Activated naive CD4-positive, alpha-beta T cell treated with anti-CD3 and anti-CD28 coated beads, Interleukin-2, amount 50 U/mL, for 72 hours (primary cell): Measurements from ENCODE around the gene SUPT16H. TPM values are rescaled to one million over a fixed set of nuclear protein-coding genes. Genes with fewer than 3 reads are reported as not detected.
"Not testable (repeated sequence)": the region's sequence is repeated elsewhere in the genome, so short reads cannot be mapped to it uniquely, and the experiment has no call there.

Source experiments
- ATAC-seq, 2 donors: fragments of 150-1000 bp; cut with Tn5 transposase; 2 replicates each; pipeline ENCODE4 v1.10.0; 2021; ENCODE audit warnings: mild to moderate bottlenecking in 2 of 2, moderate library complexity in 2 of 2
- DNase-seq, 2 donors: peaks; one replicate each; pipeline ENCODE4 v3.0.0; 2021 to 2022; ENCODE audit warnings: low spot score in 2 of 2
- H3K27ac Mint-ChIP-seq, 2 donors: one replicate each; pipeline ENCODE4 v1.8.0; 2022; ENCODE audit warnings: mild to moderate bottlenecking in 2 of 2, mixed read lengths in 2 of 2
- H3K36me3 Mint-ChIP-seq, 2 donors: one replicate each; pipeline ENCODE4 v1.8.0; 2022; ENCODE audit warnings: mixed read lengths in 2 of 2
- H3K9me3 Mint-ChIP-seq, 2 donors: one replicate each; pipeline ENCODE4 v1.8.0; 2022; ENCODE audit warnings: mixed read lengths in 2 of 2
- total RNA-seq, 2 donors: library from RNA; stranded (reverse); gene quantifications; one replicate each; pipeline ENCODE4 v1.2.3, GENCODE V29; 2022

The SUPT16H gene
- total RNA-seq, 2 donors from 2014 or later, result 161 to 172 TPM

DNA sequence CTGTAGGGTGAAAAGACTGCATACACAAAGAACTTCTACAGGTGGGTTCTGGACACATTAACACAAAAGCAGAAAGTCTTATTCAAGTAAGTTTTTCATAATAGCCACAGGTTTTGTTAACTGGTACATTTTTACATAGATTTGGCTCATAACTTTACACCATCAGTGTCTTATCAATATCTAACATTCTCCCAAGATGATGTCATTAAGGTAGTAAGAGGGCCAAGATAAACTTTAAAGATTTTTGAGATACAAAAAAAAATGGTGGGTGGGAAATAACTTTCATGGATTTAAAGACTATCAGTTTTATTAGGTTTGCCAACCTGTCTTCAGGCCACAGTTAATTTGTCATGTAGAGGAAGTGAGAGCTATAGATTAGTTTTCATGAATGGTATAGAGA lies 1.7 kb downstream of the SUPT16H start:
- Mint-ChIP-seq H3K36me3 (peaks cover 27 to 40% of the 10 kb centered on the region in 2 donors), H3K27ac (peak overlapping the region; percentile 51 to 97), H3K9me3 (no peaks in the 10 kb centered on the region)
- DNase-seq (no peak), ATAC-seq (no peak)

DNA sequence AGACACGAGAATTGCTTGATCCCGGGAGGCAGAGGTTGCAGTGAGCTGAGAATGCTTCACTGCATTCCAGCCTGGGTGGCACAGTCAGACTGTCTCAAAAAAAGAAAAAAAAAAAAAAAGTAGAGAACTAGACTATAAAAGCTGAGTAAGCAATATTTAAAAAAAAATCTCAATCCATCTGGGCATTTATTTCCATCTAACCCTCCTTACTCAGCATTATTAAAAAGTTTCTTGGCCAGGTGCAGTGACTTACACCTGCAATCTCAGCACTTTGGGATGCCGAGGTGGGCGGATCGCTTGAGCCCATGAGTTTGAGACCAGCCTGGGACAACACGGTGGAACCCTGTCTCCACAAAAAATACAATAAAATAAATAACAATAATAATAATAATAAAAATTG lies 4.5 kb downstream of the SUPT16H start:
- DNase-seq (no peak), ATAC-seq (no peak)
- H3K9me3 Mint-ChIP-seq, result no peaks in the 10 kb centered on the region
- H3K27ac Mint-ChIP-seq, result no peak overlapping the region
- H3K36me3 Mint-ChIP-seq, result peaks cover 21 to 28% of the 10 kb centered on the region in 2 donors

DNA sequence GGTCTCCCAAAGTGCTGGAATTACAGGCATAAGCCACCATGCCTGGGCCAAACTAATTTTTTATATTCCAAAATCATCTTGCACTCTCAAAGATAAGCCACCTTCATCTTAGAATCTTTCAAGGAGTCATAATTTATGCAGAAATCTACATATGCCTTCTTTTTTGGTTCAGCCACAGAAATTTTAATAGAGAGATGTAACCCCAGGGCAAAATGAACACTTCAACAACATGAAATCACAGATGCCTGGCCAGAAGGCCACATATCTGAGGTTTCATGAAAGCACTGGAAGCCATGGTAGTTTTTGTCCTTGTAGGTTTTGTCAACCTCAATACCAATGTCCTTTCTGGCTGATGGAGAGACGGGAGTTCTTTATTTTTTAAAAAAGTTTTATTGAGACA lies 9.8 kb downstream of the SUPT16H start:
- ATAC-seq, result no peak
- H3K9me3 Mint-ChIP-seq, result no peaks in the 10 kb centered on the region
- peaks cover 9 to 21% of the 10 kb centered on the region in 2 donors for H3K36me3 Mint-ChIP-seq
- H3K27ac Mint-ChIP-seq, result no peak overlapping the region
- DNase-seq, result no peak

DNA sequence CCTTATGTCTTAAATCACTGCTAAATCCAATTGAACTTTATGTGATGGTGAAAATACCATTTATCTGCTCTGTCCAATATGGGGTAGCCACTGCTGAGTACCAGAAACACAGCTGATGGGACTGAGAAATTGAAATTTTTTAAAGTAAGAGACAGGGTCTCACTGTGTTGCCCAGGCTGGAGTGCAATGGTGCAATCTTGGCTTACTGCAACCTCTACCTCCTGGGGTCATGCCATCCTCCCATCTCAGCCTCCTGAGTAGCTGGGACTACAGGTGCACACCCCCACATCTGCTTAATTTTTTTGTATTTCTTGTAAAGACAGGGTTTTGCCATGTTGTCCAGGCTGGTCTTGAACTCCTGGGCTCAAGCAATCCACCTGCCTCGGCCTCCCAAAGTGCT lies 11.0 kb downstream of the SUPT16H start:
- not testable (repeated sequence) for ATAC-seq, DNase-seq

GRCh38 chr14:21369949-21370679 lies 13.7 kb downstream of the SUPT16H start:
- H3K36me3 Mint-ChIP-seq, result peaks cover 23 to 28% of the 10 kb centered on the region in 2 donors

More for the DNA sequence above, 11.0 kb downstream of the SUPT16H start:
- not testable (repeated sequence) for H3K27ac Mint-ChIP-seq, H3K9me3 Mint-ChIP-seq
- H3K36me3 Mint-ChIP-seq, result peaks cover 20 to 24% of the 10 kb centered on the region in 2 donors

DNA sequence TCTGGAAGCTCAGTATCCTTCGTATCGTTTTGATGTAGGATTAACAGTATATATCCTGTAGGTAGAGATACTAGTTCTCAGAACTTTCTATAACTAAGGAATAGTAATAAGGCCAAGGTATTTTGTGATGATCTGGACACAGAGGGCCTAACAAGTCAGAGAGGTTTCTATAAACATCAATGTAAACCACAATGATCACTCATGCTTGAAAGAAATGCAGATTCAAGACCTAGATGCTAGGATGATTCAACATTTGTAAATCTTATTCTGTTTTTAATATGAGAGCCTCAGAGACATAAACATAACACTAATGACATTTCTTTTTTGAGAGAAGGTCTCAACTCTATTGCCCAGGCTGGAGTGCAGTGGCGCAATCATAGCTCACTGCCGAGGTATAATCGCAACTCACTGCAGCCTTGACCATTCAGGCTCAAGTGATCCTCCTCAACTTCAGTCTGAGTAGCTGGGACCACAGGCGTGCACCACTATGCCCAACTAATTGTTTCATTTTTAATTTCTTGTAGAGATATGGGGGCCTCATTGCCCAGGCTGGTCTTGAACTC lies 16.2 kb downstream of the SUPT16H start:
- no peaks in the 10 kb centered on the region for H3K9me3 Mint-ChIP-seq
- no peak for ATAC-seq
- DNase-seq, result no peak
- H3K36me3 Mint-ChIP-seq, result peaks cover 26 to 39% of the 10 kb centered on the region in 2 donors
- H3K27ac Mint-ChIP-seq, result peak overlapping the region in 1 of 2 donors; percentile 26

More at GRCh38 chr14:21369949-21370679, 13.7 kb downstream of the SUPT16H start:
- H3K9me3 Mint-ChIP-seq, result no peaks in the 10 kb centered on the region
- peak overlapping the region; percentile 29 to 51 for H3K27ac Mint-ChIP-seq
- ATAC-seq, result no peak
- DNase-seq, result no peak

- H3K27ac Mint-ChIP-seq, result peak overlapping the region in 1 of 2 donors; percentile 53
- peaks cover 45 to 58% of the 10 kb centered on the region in 2 donors for H3K36me3 Mint-ChIP-seq
These were observed 27.3 kb downstream of the SUPT16H start for GRCh38 chr14:21356511-21356910.

GRCh38 chr14:21352587-21352986 lies 31.2 kb downstream of the SUPT16H start:
- H3K9me3 Mint-ChIP-seq, result no peaks in the 10 kb centered on the region
- no peak for DNase-seq
- no peak for ATAC-seq
- H3K27ac Mint-ChIP-seq, result no peak overlapping the region
- H3K36me3 Mint-ChIP-seq, result peaks cover 33% of the 10 kb centered on the region in 2 donors

More at GRCh38 chr14:21356511-21356910, 27.3 kb downstream of the SUPT16H start:
- H3K9me3 Mint-ChIP-seq, result no peaks in the 10 kb centered on the region
- DNase-seq (no peak), ATAC-seq (no peak)

- ATAC-seq (no peak), DNase-seq (no peak)
- Mint-ChIP-seq H3K9me3 (no peaks in the 10 kb centered on the region), H3K27ac (no peak overlapping the region), H3K36me3 (peaks cover 25 to 26% of the 10 kb centered on the region in 2 donors)
These were observed 33.3 kb downstream of the SUPT16H start for GRCh38 chr14:21350539-21350938.

DNA sequence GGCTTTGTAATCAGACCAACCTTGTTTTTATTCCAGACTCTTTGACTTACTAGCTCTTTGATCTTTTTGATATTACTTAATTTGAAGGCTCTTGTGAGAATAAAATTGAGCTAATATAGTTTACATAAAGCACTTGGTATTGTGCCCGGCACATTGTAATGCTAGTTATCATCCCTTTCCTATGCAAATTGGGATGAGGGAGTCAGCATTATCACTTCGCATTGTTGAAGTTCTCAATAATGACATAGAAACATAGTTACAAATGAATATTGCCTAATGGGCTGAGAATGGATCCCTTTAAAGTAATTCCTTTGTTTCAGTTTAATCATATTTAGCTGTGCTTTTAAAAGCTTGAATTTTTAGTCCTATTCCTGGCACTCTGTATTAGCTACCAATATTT lies 36.6 kb downstream of the SUPT16H start:
- Mint-ChIP-seq H3K27ac (no peak overlapping the region), H3K9me3 (no peaks in the 10 kb centered on the region), H3K36me3 (peaks cover 5% of the 10 kb centered on the region in 2 donors)
- DNase-seq, result no peak
- no peak for ATAC-seq

DNA sequence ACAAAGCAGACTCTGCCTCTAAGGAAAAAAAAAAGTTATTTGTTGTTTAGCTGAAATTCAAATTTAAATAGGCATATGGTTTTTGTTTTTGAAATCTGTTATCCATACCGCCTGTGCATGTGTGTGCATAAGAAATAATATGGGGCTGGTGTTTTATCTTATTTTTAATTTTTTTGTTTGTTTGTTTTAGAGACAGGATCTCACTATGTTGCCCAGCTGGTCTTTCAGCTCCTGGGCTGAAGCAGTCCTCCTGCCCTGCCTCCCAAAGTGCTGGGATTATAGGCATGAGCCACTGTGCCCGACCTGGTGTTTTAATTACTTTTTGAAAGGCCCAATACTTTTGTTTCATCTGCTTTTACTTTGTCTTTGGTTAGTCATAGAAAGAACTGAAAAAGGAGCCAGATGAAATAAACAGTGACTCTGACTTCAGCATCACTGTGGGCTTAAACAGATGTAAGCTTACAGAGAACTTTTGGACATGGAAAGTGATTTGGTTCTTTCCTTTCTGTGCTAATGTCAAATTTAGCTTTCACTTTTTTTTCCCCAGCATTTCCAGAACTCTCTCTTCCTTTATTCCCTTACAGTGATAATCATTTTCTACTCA lies 37.2 kb downstream of the SUPT16H start:
- Mint-ChIP-seq H3K36me3 (no peaks in the 10 kb centered on the region), H3K27ac (no peak overlapping the region), H3K9me3 (no peaks in the 10 kb centered on the region)
- no peak for DNase-seq
- ATAC-seq, result peak in 1 of 2 donors; percentile 38

DNA sequence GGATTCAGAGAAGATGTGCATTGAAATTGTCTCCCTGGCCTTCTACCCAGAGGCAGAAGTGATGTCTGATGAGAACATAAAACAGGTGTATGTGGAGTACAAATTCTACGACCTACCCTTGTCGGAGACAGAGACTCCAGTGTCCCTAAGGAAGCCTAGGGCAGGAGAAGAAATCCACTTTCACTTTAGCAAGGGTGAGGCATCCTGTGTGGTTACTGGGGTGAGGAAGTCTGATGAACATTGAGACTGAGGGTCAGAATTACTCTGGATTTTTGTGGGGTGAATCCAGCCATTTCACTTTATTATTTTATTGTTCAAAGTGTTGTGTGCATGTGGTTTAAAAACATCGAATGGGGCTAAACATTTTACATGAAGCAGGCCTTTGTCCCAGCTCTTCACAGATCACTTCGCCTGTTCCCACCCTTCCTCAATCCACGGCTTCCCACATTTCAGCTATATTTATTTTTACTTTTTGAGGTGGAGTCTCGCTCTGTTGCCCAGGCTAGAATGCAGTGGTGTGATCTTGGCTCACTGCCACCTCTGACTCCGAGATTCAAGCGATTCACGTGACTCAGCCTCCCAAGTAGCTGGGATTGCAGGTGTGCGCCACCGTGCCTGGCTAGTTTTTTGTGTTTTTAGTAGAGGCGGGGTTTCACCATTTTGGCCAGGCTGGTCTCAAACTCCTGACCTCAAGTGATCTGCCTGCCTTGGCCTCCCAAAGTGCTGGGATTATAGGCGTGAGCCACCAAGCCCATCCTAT lies 40.6 kb downstream of the SUPT16H start:
- DNase-seq, result no peak
- Mint-ChIP-seq H3K9me3 (no peaks in the 10 kb centered on the region), H3K27ac (no peak overlapping the region), H3K36me3 (no peaks in the 10 kb centered on the region)
- no peak for ATAC-seq

GRCh38 chr14:21334202-21334906 lies 49.5 kb downstream of the SUPT16H start:
- no peak for ATAC-seq
- DNase-seq, result no peak
- no peaks in the 10 kb centered on the region for H3K9me3 Mint-ChIP-seq
- H3K36me3 Mint-ChIP-seq, result no peaks in the 10 kb centered on the region
- no peak overlapping the region for H3K27ac Mint-ChIP-seq

DNA sequence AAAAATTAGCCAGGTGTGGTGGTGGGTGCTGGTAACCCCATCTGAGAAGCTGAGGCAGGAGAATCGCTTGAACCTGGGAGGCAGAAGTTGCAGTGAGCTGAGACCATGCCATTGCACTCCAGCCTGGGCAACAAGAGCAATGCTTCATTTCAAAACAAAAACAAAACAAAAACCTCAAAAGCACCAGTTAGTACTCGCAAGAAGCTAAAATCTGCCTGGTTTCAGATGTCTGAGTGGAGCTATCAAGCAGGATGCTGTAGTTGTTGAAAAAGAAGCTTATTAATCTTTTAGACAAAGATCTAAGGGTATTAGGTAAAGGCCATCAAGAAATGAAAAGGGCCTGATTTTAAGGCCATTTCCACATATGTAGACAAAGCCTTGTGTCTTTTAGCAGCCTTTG lies 50.9 kb downstream of the SUPT16H start:
- no peak overlapping the region for H3K27ac Mint-ChIP-seq
- DNase-seq, result no peak
- no peaks in the 10 kb centered on the region for H3K9me3 Mint-ChIP-seq
- ATAC-seq, result no peak
- no peaks in the 10 kb centered on the region for H3K36me3 Mint-ChIP-seq

DNA sequence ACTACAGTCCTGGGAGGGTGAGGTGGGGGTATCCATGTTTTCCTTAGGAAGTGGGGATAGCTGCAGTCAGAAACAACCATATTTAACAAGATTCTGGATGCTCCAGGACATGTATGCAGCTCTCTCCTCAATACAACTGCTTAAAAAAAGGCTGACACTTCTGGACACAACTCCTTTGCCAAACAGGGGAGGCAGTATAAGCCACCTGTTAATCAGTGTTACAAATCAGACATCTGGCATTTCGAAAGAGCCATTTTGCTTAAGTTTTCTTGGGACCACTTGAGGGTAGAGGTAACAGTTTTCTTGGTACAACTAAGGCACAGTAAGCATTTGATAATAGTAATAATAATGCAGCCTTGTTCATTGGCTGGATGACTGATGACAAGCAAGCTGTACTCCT lies 56.8 kb downstream of the SUPT16H start:
- Mint-ChIP-seq H3K36me3 (no peaks in the 10 kb centered on the region), H3K9me3 (no peaks in the 10 kb centered on the region), H3K27ac (no peak overlapping the region)
- ATAC-seq (no peak), DNase-seq (no peak)

DNA sequence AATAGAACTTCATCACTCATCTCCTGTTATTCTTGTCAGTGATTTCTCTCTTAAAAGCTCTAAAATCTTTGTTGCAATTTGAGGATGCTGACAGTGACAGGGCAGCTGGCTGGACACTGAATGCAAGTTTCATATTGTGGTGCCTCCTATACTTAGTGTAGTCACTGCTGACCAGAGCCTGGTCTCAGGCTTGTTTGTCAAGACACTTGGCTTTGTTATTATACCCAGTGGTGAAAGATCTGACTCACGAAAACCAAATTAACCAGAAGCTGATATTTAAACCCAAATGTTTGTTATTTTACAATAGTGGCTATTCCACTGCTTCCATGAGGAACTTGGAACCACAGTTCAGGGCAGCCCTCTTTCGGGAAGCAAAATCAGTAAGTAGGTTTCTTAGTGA lies 61.1 kb downstream of the SUPT16H start:
- Mint-ChIP-seq H3K9me3 (no peaks in the 10 kb centered on the region), H3K27ac (no peak overlapping the region), H3K36me3 (no peaks in the 10 kb centered on the region)
- no peak for DNase-seq
- no peak for ATAC-seq
